ENCODE results near the gene INSYN2A. TPM values are rescaled to one million over a fixed set of nuclear protein-coding genes. Genes with fewer than 3 reads are reported as not detected.

INSYN2A gene
- total and polyA plus RNA-seq, 10 donors = 0.09 to 3.0 (median 0.21) TPM; not detected in 1

DNA sequence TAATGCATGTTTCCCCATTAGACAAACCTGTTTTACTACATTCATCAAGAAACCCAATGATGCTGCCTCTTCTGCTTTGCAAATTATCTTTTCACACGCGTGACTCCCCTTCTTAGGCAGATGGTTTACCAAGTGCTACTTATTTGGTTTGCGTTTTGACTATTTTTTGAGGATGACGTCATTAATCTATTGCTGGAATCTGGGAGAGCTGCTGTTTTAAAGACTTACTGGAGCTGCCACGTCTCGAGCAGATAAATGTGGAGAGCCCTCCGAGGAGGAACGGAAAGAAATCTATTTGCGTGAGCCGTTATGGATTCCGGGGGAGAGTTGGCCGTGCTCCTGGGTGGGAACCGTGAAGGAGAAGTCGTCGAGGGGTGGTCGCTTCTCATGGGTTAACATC lies 19.7 kb downstream of the INSYN2A start:
- H3K27me3 ChIP-seq (replicated peaks in 1 of 7) = no peaks in the 10 kb centered on the region
- no peaks in the 10 kb centered on the region for H3K4me1 ChIP-seq
- peaks cover 0 to 10% (median 0%) of the 10 kb centered on the region in 6 donors for H3K36me3 ChIP-seq
- no peak overlapping the region for H3K27ac ChIP-seq
- TF ChIP-seq POLR2A (IDR thresholded peaks at IDR 0.05) = no peak
- TF ChIP-seq, protein P1, sequence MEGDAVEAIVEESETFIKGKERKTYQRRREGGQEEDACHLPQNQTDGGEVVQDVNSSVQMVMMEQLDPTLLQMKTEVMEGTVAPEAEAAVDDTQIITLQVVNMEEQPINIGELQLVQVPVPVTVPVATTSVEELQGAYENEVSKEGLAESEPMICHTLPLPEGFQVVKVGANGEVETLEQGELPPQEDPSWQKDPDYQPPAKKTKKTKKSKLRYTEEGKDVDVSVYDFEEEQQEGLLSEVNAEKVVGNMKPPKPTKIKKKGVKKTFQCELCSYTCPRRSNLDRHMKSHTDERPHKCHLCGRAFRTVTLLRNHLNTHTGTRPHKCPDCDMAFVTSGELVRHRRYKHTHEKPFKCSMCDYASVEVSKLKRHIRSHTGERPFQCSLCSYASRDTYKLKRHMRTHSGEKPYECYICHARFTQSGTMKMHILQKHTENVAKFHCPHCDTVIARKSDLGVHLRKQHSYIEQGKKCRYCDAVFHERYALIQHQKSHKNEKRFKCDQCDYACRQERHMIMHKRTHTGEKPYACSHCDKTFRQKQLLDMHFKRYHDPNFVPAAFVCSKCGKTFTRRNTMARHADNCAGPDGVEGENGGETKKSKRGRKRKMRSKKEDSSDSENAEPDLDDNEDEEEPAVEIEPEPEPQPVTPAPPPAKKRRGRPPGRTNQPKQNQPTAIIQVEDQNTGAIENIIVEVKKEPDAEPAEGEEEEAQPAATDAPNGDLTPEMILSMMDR (IDR thresholded peaks at IDR 0.05 in 8 of 11, conservative IDR thresholded peaks at IDR 0.05 in 3 of 11) = no peak
- TF ChIP-seq POLR2AphosphoS5 (IDR thresholded peaks at IDR 0.05) = no peak
- 90 to 94% (median 91%) methylated on average over 16 of the region's 16 CpGs for WGBS, 5 donors
- no peak overlapping the region for H3K4me3 ChIP-seq
- DNase-seq = no peak
- intact Hi-C loops (cut with DNase I; ENCODE audit: low total_unique reads) = no loop called here
- H3K9me3 ChIP-seq = no peaks in the 10 kb centered on the region

DNA sequence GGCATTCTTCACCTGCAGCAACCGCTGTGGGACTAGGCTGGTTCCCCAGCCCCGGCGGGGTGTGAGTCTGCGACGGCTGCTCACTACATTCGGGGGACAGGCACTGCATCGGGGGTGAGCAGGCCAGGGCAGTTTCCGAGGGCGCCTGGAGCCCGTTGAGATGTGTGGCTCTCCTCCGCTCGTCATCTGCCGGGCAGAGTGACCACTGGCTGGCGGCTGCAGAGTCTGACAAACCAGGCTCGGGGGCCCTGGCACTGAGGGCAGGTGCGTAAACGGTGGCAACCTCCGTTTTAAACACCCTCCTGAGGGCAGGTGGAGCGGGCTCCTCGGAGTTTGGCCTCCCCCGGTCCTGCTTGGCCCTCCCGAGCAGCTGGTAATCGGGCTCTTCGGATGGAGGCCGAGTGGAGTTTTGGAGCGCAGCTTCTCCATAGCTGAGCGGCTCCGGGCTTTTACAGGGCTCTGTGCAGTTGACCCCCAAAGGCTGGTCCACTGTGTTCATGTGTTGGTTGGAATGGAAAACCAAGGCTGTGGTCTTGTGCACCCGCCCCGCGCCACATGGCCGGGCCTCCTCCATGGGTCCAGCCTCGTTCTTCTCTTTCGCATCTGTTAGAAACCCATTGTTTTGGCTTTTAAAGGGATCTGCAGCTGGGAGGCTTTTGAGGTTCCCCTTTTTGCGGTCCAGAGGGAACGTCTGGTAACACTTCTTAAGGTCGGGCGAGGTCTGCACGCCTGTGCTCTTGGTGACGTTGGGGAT lies 20.9 kb downstream of the INSYN2A start:
- intact Hi-C loops (cut with DNase I; ENCODE audit: low total_unique reads) = no loop called here
- no peaks in the 10 kb centered on the region for H3K9me3 ChIP-seq
- peaks cover 0 to 10% (median 0%) of the 10 kb centered on the region in 6 donors for H3K36me3 ChIP-seq
- no peaks in the 10 kb centered on the region for H3K4me1 ChIP-seq
- DNase-seq = no peak
- H3K27me3 ChIP-seq (replicated peaks in 1 of 7) = no peaks in the 10 kb centered on the region
- no peak overlapping the region for H3K4me3 ChIP-seq
- 87 to 97% (median 93%) methylated on average over 23 to 40 of the region's 40 CpGs for WGBS, 5 donors
- no peak overlapping the region for H3K27ac ChIP-seq
- TF ChIP-seq POLR2AphosphoS5 (IDR thresholded peaks at IDR 0.05) (no peak), POLR2A (IDR thresholded peaks at IDR 0.05) (no peak)
- TF ChIP-seq, protein P1 (IDR thresholded peaks at IDR 0.05 in 8 of 11, conservative IDR thresholded peaks at IDR 0.05 in 3 of 11) = no peak

DNA sequence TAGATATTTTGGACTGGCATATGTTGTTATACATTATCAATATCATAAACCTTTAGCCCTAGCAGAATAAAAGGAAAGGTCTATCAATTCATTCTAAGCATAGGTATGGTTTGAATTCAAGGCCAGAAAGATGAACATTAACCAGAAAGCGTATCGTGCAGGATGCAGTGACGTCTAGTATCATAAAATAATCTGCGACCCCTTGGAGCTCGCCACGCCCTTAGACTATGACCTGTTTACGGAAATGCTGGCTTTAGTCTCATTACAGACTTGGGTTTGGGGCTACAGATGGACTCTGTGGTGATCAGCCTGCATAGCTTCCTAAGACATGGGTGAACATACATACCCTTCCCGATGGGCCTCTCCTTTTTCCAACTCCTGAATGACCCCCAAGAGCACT lies 21.5 kb downstream of the INSYN2A start:
- WGBS, 5 donors = 91 to 94% (median 92%) methylated on average over 8 of the region's 8 CpGs
- no peak for DNase-seq
- no peak overlapping the region for H3K4me3 ChIP-seq
- H3K4me1 ChIP-seq = no peaks in the 10 kb centered on the region
- peaks cover 0 to 10% (median 0%) of the 10 kb centered on the region in 6 donors for H3K36me3 ChIP-seq
- TF ChIP-seq, protein P1 (IDR thresholded peaks at IDR 0.05 in 8 of 11, conservative IDR thresholded peaks at IDR 0.05 in 3 of 11) = no peak
- TF ChIP-seq POLR2A (IDR thresholded peaks at IDR 0.05) (no peak), POLR2AphosphoS5 (IDR thresholded peaks at IDR 0.05) (no peak)
- no peaks in the 10 kb centered on the region for H3K9me3 ChIP-seq
- H3K27ac ChIP-seq = no peak overlapping the region
- intact Hi-C loops (cut with DNase I; ENCODE audit: low total_unique reads) = no loop called here
- no peaks in the 10 kb centered on the region for H3K27me3 ChIP-seq (replicated peaks in 1 of 7)

DNA sequence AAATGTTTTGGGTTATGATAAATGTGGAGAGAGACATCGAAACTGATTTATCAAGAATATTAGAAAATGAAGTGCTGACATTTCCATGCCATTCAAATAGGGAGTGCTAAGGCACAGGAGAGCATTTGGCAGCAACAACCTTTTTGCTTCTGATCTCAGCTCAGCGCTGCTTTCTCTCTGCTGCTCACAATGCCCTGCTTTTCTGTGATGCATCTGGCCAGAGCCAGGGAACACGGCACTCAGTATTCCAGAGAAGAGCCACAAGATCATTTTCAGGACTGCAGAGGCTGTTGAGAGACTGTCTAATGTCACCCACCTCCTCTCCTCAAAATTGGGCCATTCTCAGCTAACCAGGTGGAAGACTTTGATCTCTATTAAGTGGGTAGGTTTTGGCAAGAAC lies 28.1 kb downstream of the INSYN2A start:
- TF ChIP-seq POLR2A (IDR thresholded peaks at IDR 0.05) = no peak
- TF ChIP-seq, protein P1 (IDR thresholded peaks at IDR 0.05 in 8 of 11, conservative IDR thresholded peaks at IDR 0.05 in 3 of 11) = no peak
- TF ChIP-seq POLR2AphosphoS5 (IDR thresholded peaks at IDR 0.05) = no peak

More for the DNA sequence above, 28.1 kb downstream of the INSYN2A start:
- H3K4me1 ChIP-seq = no peaks in the 10 kb centered on the region
- no peaks in the 10 kb centered on the region for H3K36me3 ChIP-seq
- no peak for DNase-seq
- 76 to 87% (median 79%) methylated on average over 3 of the region's 3 CpGs for WGBS, 5 donors
- intact Hi-C loops (cut with DNase I; ENCODE audit: low total_unique reads) = no loop called here
- no peak overlapping the region for H3K4me3 ChIP-seq
- H3K27me3 ChIP-seq (replicated peaks in 1 of 7) = no peaks in the 10 kb centered on the region
- no peak overlapping the region for H3K27ac ChIP-seq
- no peaks in the 10 kb centered on the region for H3K9me3 ChIP-seq
